H1 (cell line): ENCODE results near the gene ASCC3. TPM values are rescaled to one million over a fixed set of nuclear protein-coding genes. Genes with fewer than 3 reads are reported as not detected.

Experiments used
- CTCF ChIA-PET: fragments of 300-600 bp; sonication (Branson Sonifier 250); formaldehyde crosslinking; loops from one replicate; lab custom pipeline; 2021; ENCODE audit not compliant: partially characterized antibody; lab: Charles Lee
- POLR2A ChIA-PET: fragments of 300-600 bp; sonication (Branson Sonifier 250); formaldehyde crosslinking; loops from one replicate; lab custom pipeline; 2021; ENCODE audit warnings: inconsistent platforms; ENCODE audit not compliant: partially characterized antibody; lab: Charles Lee
- DNase-seq, 2 experiments: peaks; one replicate each; pipeline versions ENCODE4 v3.0.0 to v3.0.0-alpha.2; 2010 to 2022; ENCODE audit warnings: low spot score in 2 of 2, low read depth in 1 of 2, mixed read lengths in 1 of 2
- FAIRE-seq: peaks from 2 replicates; lab custom pipeline; 2011; peaks lifted over from hg19 to GRCh38; lab: Jason Lieb, UNC
- H2AFZ ChIP-seq: 2 replicates; pipeline ENCODE4 v1.8.1; 2012; ENCODE audit warnings: low read length, inconsistent platforms
- H2AK5ac ChIP-seq: 2 replicates; pipeline ENCODE4 v1.6.1; 2013; ENCODE audit warnings: low read depth, low read length
- H2BK120ac ChIP-seq: replicated peaks from 2 replicates; pipeline ENCODE3; 2013; ENCODE audit warnings: low read depth, low read length, inconsistent platforms
- H2BK12ac ChIP-seq: 2 replicates; pipeline ENCODE4 v1.6.1; 2013; ENCODE audit warnings: low read depth, low read length
- H2BK15ac ChIP-seq: 2 replicates; pipeline ENCODE4 v1.6.1; 2013; ENCODE audit warnings: low read length
- H2BK20ac ChIP-seq: 2 replicates; pipeline ENCODE4 v1.6.1; 2013; ENCODE audit warnings: low read length
- H2BK5ac ChIP-seq: 2 replicates; pipeline ENCODE4 v1.6.1; 2013; ENCODE audit warnings: low read depth, low read length
- H3K14ac ChIP-seq: 2 replicates; pipeline ENCODE4 v1.6.1; 2013; ENCODE audit warnings: inconsistent platforms; ENCODE audit not compliant: insufficient read length
- H3K18ac ChIP-seq: 2 replicates; pipeline ENCODE4 v1.6.1; 2013; ENCODE audit warnings: low read length; ENCODE audit errors: extremely low read depth
- H3K23ac ChIP-seq: 2 replicates; pipeline ENCODE4 v1.6.1; 2013; ENCODE audit warnings: inconsistent platforms; ENCODE audit not compliant: insufficient read length
- H3K23me2 ChIP-seq: 2 replicates; pipeline ENCODE4 v1.6.1; 2013; ENCODE audit warnings: low read depth, low read length
- H3K27ac ChIP-seq: 2 replicates; pipeline ENCODE4 v1.6.1; 2011; ENCODE audit warnings: low read depth, low read length, inconsistent platforms
- H3K27me3 ChIP-seq, 4 experiments: replicated peaks in 1 of 4; 1 replicate in 1 of 4; 2 replicates in 3 of 4; pipeline versions ENCODE4 v1.6.1 to v1.8.1; 2011 to 2013; ENCODE audit warnings: low read length in 3 of 4, mild to moderate bottlenecking in 3 of 4, inconsistent platforms in 2 of 4, mixed read lengths in 2 of 4, moderate library complexity in 1 of 4; ENCODE audit not compliant: control insufficient read depth in 3 of 4, insufficient read depth in 3 of 4; ENCODE audit errors: extremely low read depth in 1 of 4
- H3K36me3 ChIP-seq, 4 experiments: 2 replicates each; pipeline versions ENCODE4 v1.6.1 to v1.8.1; 2011 to 2013; ENCODE audit warnings: mild to moderate bottlenecking in 4 of 4, low read length in 3 of 4, moderate library complexity in 2 of 4, control low read depth in 1 of 4, inconsistent platforms in 1 of 4; ENCODE audit not compliant: insufficient read depth in 4 of 4, control insufficient read depth in 2 of 4
- H3K4ac ChIP-seq: replicated peaks from 2 replicates; pipeline ENCODE3; 2013; ENCODE audit warnings: low read length, low read depth, mixed read lengths, inconsistent platforms; ENCODE audit not compliant: insufficient read length
- H3K4me1 ChIP-seq, 4 experiments: replicated peaks in 1 of 4; 1 replicate in 1 of 4; 2 replicates in 3 of 4; pipeline versions ENCODE4 v1.6.1 to v1.8.1; 2011 to 2013; ENCODE audit warnings: low read length in 3 of 4, inconsistent platforms in 2 of 4, mixed read lengths in 1 of 4; ENCODE audit not compliant: insufficient read depth in 4 of 4, control insufficient read depth in 3 of 4
- H3K4me2 ChIP-seq, 2 experiments: 2 replicates each; pipeline versions ENCODE4 v1.6.1 to v1.8.1; 2011 to 2013; ENCODE audit warnings: low read depth in 2 of 2, low read length in 2 of 2, control low read depth in 1 of 2, inconsistent platforms in 1 of 2, mild to moderate bottlenecking in 1 of 2; ENCODE audit not compliant: insufficient read depth in 1 of 2
- H3K4me3 ChIP-seq, 4 experiments: fragments of 200-600, 300-600 bp in 1 of 4; sonication (generic), shearing (Covaris generic), sonication (Bioruptor Twin) in 1 of 4; 2 replicates each; pipeline versions ENCODE4 v1.5.1 to v1.8.1; 2011 to 2016; ENCODE audit warnings: low read length in 4 of 4, low read depth in 3 of 4, control low read depth in 2 of 4, inconsistent platforms in 2 of 4, mild to moderate bottlenecking in 2 of 4, mixed read lengths in 1 of 4, moderate library complexity in 1 of 4; ENCODE audit not compliant: insufficient read depth in 2 of 4; ENCODE audit errors: extremely low read depth in 1 of 4
- H3K56ac ChIP-seq: replicated peaks from 2 replicates; pipeline ENCODE3; 2013; ENCODE audit warnings: low read depth, mild to moderate bottlenecking, mixed read lengths, low read length, inconsistent platforms; ENCODE audit not compliant: insufficient read length
- H3K79me1 ChIP-seq: 2 replicates; pipeline ENCODE4 v1.6.1; 2013; ENCODE audit warnings: low read depth, low read length, control low read depth
- H3K79me2 ChIP-seq, 2 experiments: 2 replicates each; pipeline versions ENCODE4 v1.6.1 to v1.8.1; 2012 to 2013; ENCODE audit warnings: low read length in 2 of 2, mild to moderate bottlenecking in 2 of 2, inconsistent platforms in 1 of 2; ENCODE audit not compliant: insufficient read depth in 2 of 2, control insufficient read depth in 1 of 2
- H3K9ac ChIP-seq, 4 experiments: replicated peaks in 1 of 4; 1 replicate in 1 of 4; 2 replicates in 3 of 4; pipeline versions ENCODE4 v1.6.1 to v1.8.1; 2011 to 2013; ENCODE audit warnings: low read depth in 3 of 4, low read length in 3 of 4, control low read depth in 2 of 4, mild to moderate bottlenecking in 2 of 4, moderate library complexity in 2 of 4, inconsistent platforms in 1 of 4; ENCODE audit errors: extremely low read depth in 1 of 4
- H3K9me3 ChIP-seq, 2 experiments: 2 replicates each; pipeline versions ENCODE4 v1.6.1 to v1.8.1; 2012 to 2013; ENCODE audit warnings: mild to moderate bottlenecking in 2 of 2, moderate library complexity in 2 of 2, control low read depth in 1 of 2, inconsistent platforms in 1 of 2, low read depth in 1 of 2, low read length in 1 of 2, mixed read lengths in 1 of 2; ENCODE audit not compliant: insufficient read depth in 2 of 2
- H4K20me1 ChIP-seq, 2 experiments: replicated peaks in 1 of 2; 2 replicates each; pipeline versions ENCODE3 to v1.8.1; 2011 to 2013; ENCODE audit warnings: inconsistent platforms in 2 of 2, low read length in 2 of 2, mild to moderate bottlenecking in 1 of 2; ENCODE audit not compliant: insufficient read depth in 2 of 2, control insufficient read depth in 1 of 2
- H4K5ac ChIP-seq: 2 replicates; pipeline ENCODE4 v1.6.1; 2013; ENCODE audit warnings: low read length, low read depth, mixed read lengths, inconsistent platforms; ENCODE audit not compliant: insufficient read length
- H4K8ac ChIP-seq: 2 replicates; pipeline ENCODE4 v1.8.0; 2013; ENCODE audit warnings: mild to moderate bottlenecking, moderate library complexity, low read length, inconsistent platforms; ENCODE audit not compliant: insufficient read depth; ENCODE audit errors: extremely low read depth
- H4K91ac ChIP-seq: replicated peaks from 2 replicates; pipeline ENCODE3; 2013; ENCODE audit warnings: low read length, mixed read lengths, inconsistent platforms; ENCODE audit not compliant: insufficient read length
- CBX5 ChIP-seq: fragments of 300-800, 300-1000 bp; sonication (generic); IDR thresholded peaks from 2 replicates; pipeline ENCODE4 v1.7.1; 2016; ENCODE audit warnings: antibody characterized with exemption, low read length, low read depth
- CBX8 ChIP-seq: fragments of 300-800, 300-1000 bp; sonication (generic); IDR thresholded peaks from 2 replicates; pipeline ENCODE4 v1.7.1; 2016; ENCODE audit warnings: low read depth, low read length, borderline replicate concordance
- CHD2 ChIP-seq: IDR thresholded peaks from 2 replicates; pipeline ENCODE4 v1.6.1; 2012; ENCODE audit warnings: low read length, improper control_type of control experiment
- CREB1 ChIP-seq: IDR thresholded peaks from 2 replicates; pipeline ENCODE4 v1.6.1; 2012; ENCODE audit warnings: inconsistent platforms
- E2F6 ChIP-seq: IDR thresholded peaks from 2 replicates; pipeline ENCODE4 v1.6.1; 2012; ENCODE audit warnings: inconsistent platforms
- EP300 ChIP-seq, 2 experiments: IDR thresholded peaks; 1 replicate in 1 of 2; 2 replicates in 1 of 2; pipeline ENCODE4 v1.6.1; 2011 to 2012; ENCODE audit warnings: low read depth in 2 of 2, low read length in 2 of 2, mild to moderate bottlenecking in 2 of 2, borderline replicate concordance in 1 of 2, inconsistent platforms in 1 of 2, moderate library complexity in 1 of 2
- JUN ChIP-seq: IDR thresholded peaks from 2 replicates; pipeline ENCODE4 v1.6.1; 2011; ENCODE audit warnings: low read depth, mild to moderate bottlenecking, improper control_type of control experiment, low read length
- KDM5A ChIP-seq: fragments of 200-600 bp; IDR thresholded peaks from 2 replicates; pipeline ENCODE4 v1.7.1; 2012; ENCODE audit warnings: mild to moderate bottlenecking, low read length, inconsistent platforms, mixed read lengths
- POLR2AphosphoS5 ChIP-seq: IDR thresholded peaks from 2 replicates; pipeline ENCODE4 v1.6.1; 2011; ENCODE audit warnings: low read depth, low read length
- POU5F1 ChIP-seq: IDR thresholded peaks from 2 replicates; pipeline ENCODE4 v1.6.1; 2011; ENCODE audit warnings: low read depth, mild to moderate bottlenecking, low read length, moderate library complexity
- TAF7 ChIP-seq: optimal IDR thresholded peaks from 2 replicates; pipeline ENCODE3; 2011; ENCODE audit warnings: low read depth, mild to moderate bottlenecking, inconsistent platforms, low read length, moderate library complexity, borderline replicate concordance
- TEAD4 ChIP-seq: IDR thresholded peaks from 2 replicates; pipeline ENCODE4 v1.6.1; 2012; ENCODE audit warnings: low read depth, low read length, inconsistent platforms, mixed read lengths
- USF2 ChIP-seq: IDR thresholded peaks from 2 replicates; pipeline ENCODE4 v1.6.1; 2011; ENCODE audit warnings: low read length, improper control_type of control experiment
- ZNF274 ChIP-seq: IDR thresholded peaks from 2 replicates; pipeline ENCODE4 v1.7.0; 2012; ENCODE audit warnings: low read length, borderline replicate concordance; ENCODE audit errors: extremely low read depth
- WGBS, 2 experiments: shearing (Covaris generic) in 1 of 2; methylation state at CpG; one replicate each; pipeline versions ENCODE4 v1.1.6 to v1.1.7; 2013 to 2015; ENCODE audit warnings: low lambda C conversion rate in 2 of 2, mixed read lengths in 2 of 2, inconsistent platforms in 1 of 2, low coverage in 1 of 2, missing lambda C conversion rate in 1 of 2; ENCODE audit not compliant: insufficient replicate concordance in 2 of 2, insufficient coverage in 1 of 2, insufficient read length in 1 of 2; ENCODE audit errors: extremely low coverage in 1 of 2, missing lambda C conversion rate in 1 of 2; 5-methylcytosine and 5-hydroxymethylcytosine counted together
- polyA plus RNA-seq, 7 experiments: library from polyadenylated mRNA; depleted of rRNA in 3 of 7; stranded (reverse) in 5 of 7; unstranded in 2 of 7; fragments of >200 nt in 5 of 7; fragments of 200-250 nt in 2 of 7; gene quantifications; 1 replicate in 5 of 7; 2 replicates in 1 of 7; 4 replicates in 1 of 7; pipeline versions ENCODE4 v1.2.1 to v1.2.3, GENCODE V29; 2011 to 2013; ENCODE audit warnings: missing spikeins in 2 of 7, mixed read lengths in 2 of 7
- total RNA-seq: library from RNA; stranded (reverse); fragmentation: NEBNext Ultra II Directional; extraction: Animal tissue kit (Norgen Biotek cat#: 25700); gene quantifications from 2 replicates; pipeline ENCODE4 v1.2.1, GENCODE V29; 2021

The ASCC3 gene
- total and polyA plus RNA-seq, 2 of the 8 experiments (the other 6 are each of a cell fraction or from before 2014, with no cell fraction given) = 37.5 to 77.8 TPM

- Histone ChIP-seq H3K4me2 (no peak overlapping the region), H3K4me1 (no peaks in the 10 kb centered on the region), H2AFZ (no peak overlapping the region), H2BK20ac (no peak overlapping the region), H2AK5ac (no peak overlapping the region), H3K9me3 (no peaks in the 10 kb centered on the region), H2BK120ac (no peak overlapping the region), H3K27me3 (no peaks in the 10 kb centered on the region), H2BK5ac (no peak overlapping the region), H3K18ac (no peak overlapping the region), H2BK15ac (no peak overlapping the region), H3K14ac (no peak overlapping the region), H3K56ac (no peak overlapping the region), H4K8ac (no peak overlapping the region), H4K91ac (no peak overlapping the region), H3K79me2 (peaks cover 0 to 27% of the 10 kb centered on the region in 2 experiments; a peak in 2 of 4 replicates), H3K9ac (no peak overlapping the region), H3K36me3 (no peaks in the 10 kb centered on the region; a peak in 1 of 8 replicates), H3K23ac (no peak overlapping the region), H3K4me3 (no peak overlapping the region), H3K23me2 (no peaks in the 10 kb centered on the region), H3K4ac (no peak overlapping the region), H4K5ac (no peak overlapping the region), H3K79me1 (no peaks in the 10 kb centered on the region), H4K20me1 (peaks cover 0 to 4% of the 10 kb centered on the region in 2 experiments), H2BK12ac (no peak overlapping the region), H3K27ac (no peak overlapping the region)
- 94% methylated on average over 4 of the region's 4 CpGs; no CpG with 5 or more reads in 1 of the 2 experiments for WGBS, 2 experiments
- CTCF ChIA-PET = no interaction called here
- POLR2A ChIA-PET = no interaction called here
- no peak for DNase-seq
- FAIRE-seq = no peak
- TF ChIP-seq ZNF274 = no peak
- TF ChIP-seq CHD2 = no peak
- TF ChIP-seq KDM5A = no peak
- no peak for TF ChIP-seq USF2
- no peak for TF ChIP-seq TEAD4
- TF ChIP-seq CBX8 = no peak
- no peak for TF ChIP-seq JUN
- no peak for TF ChIP-seq TAF7
- TF ChIP-seq CREB1 = no peak
- TF ChIP-seq CBX5 = no peak
- no peak for TF ChIP-seq POLR2AphosphoS5
- TF ChIP-seq POU5F1 = no peak
- no peak for TF ChIP-seq EP300 (IDR thresholded peaks at IDR 0.05; ENCODE audit: borderline replicate concordance in 1 of 2, low read depth in 2 of 2, low read length in 2 of 2)
- no peak for TF ChIP-seq E2F6
Observed at GRCh38 chr6:100806296-100806695, 74.8 kb downstream of the ASCC3 start.
